GM10248 (cell line): ENCODE measurements around the gene TAS2R30.

Experiments used
- CTCF ChIA-PET: fragments of 300-600 bp; sonication (Branson Sonifier 250); formaldehyde crosslinking; extraction: SDS; loops from one replicate; lab custom pipeline; 2021; ENCODE audit warnings: antibody characterized with exemption; lab: Yijun Ruan, JAX
- POLR2A ChIA-PET: fragments of 350-650 bp; sonication (Branson Sonifier 250); formaldehyde crosslinking; extraction: SDS; loops from one replicate; lab custom pipeline; 2020; ENCODE audit warnings: antibody characterized with exemption; lab: Yijun Ruan, JAX
- DNase-seq: peaks from one replicate; pipeline ENCODE4 v3.0.0; 2012; ENCODE audit errors: extremely low spot score
- CTCF ChIP-seq: IDR thresholded peaks from 2 replicates; pipeline ENCODE4 v1.5.1; 2012; ENCODE audit warnings: mild to moderate bottlenecking, low read depth; ENCODE audit errors: extremely low read depth, missing control alignments, control extremely low read depth

Gene TAS2R30

GRCh38 chr12:11171145-11171968, 36.9 kb upstream of the TAS2R30 start, which contains the start of gene SMIM10L1:
SMIM10L1 (plus strand) TSS chr12:11171194; CDS start chr12:11171357, 163 bp downstream.
- no peak for TF ChIP-seq CTCF
- DNase-seq, result peak; percentile 90
- CTCF ChIA-PET, result interaction anchor here (0.7 to 1.8 kb wide), 6 partner anchors 10 to 447 kb away, joined by 3 to 6 read pairs (median 3); no protein-coding TSS in a partner anchor
- POLR2A ChIA-PET, result interaction anchor here (0.7 to 0.8 kb wide), 2 partner anchors 23 to 982 kb away, joined by 3 read pairs; no protein-coding TSS in a partner anchor

- CTCF ChIA-PET, result interaction anchor here (0.7 to 1.8 kb wide), 4 partner anchors 11 to 47 kb away, joined by 3 to 6 read pairs (median 4); no protein-coding TSS in a partner anchor
- TF ChIP-seq CTCF, result no peak
- POLR2A ChIA-PET, result interaction anchor here (0.7 kb wide), 1 partner anchor 23 kb away, joined by 3 read pairs; no protein-coding TSS in a partner anchor
- DNase-seq, result no peak
These were observed 36.3 kb upstream of the TAS2R30 start for GRCh38 chr12:11170810-11171144.

GRCh38 chr12:11166300-11166699, 31.9 kb upstream of the TAS2R30 start:
- ChIA-PET CTCF (interaction anchor here (1.2 kb wide), 1 partner anchor 11 kb away, joined by 4 read pairs; no protein-coding TSS in a partner anchor), POLR2A (no interaction called here)
- no peak for TF ChIP-seq CTCF
- DNase-seq, result no peak

- CTCF ChIA-PET, result interaction anchor here (1.3 kb wide), 1 partner anchor 41 kb away, joined by 3 read pairs; no protein-coding TSS in a partner anchor
- TF ChIP-seq CTCF, result no peak
- POLR2A ChIA-PET, result no interaction called here
- DNase-seq, result no peak
These were observed 29.9 kb upstream of the TAS2R30 start for GRCh38 chr12:11164384-11164783.

- ChIA-PET POLR2A (no interaction called here), CTCF (interaction anchor here (0.9 kb wide), 1 partner anchor 19 kb away, joined by 3 read pairs; no protein-coding TSS in a partner anchor)
- no peak for DNase-seq
- TF ChIP-seq CTCF, result no peak
These were observed 28.1 kb upstream of the TAS2R30 start for GRCh38 chr12:11162502-11162901.

GRCh38 chr12:11158885-11159444, 24.5 kb upstream of the TAS2R30 start:
- CTCF ChIA-PET, result no interaction called here
- no peak for DNase-seq
- no peak for TF ChIP-seq CTCF
- POLR2A ChIA-PET, result no interaction called here
